ENCODE measurements around the gene ANKS4B.

Gene ANKS4B

GRCh38 chr16:21275529-21275928, 42.0 kb downstream of the ANKS4B start:
- no peak for TF ChIP-seq ZNF426 (tag by site-specific recombination; IDR thresholded peaks at IDR 0.05)
- TF ChIP-seq ZNF248 (tag by site-specific recombination; IDR thresholded peaks at IDR 0.05) = no peak
- no peak for TF ChIP-seq ZNF174 (tag by site-specific recombination; IDR thresholded peaks at IDR 0.05)
- no peak for TF ChIP-seq ZNF366 (tag by site-specific recombination; conservative IDR thresholded peaks at IDR 0.05)
- Histone ChIP-seq H3K27ac (ENCODE audit: extremely low read depth, low read depth, low read length) (no peak overlapping the region), H3K9me3 (ENCODE audit: control insufficient read depth, insufficient read depth, low read depth, low read length) (no peaks in the 10 kb centered on the region), H3K4me3 (ENCODE audit: low read depth, low read length) (no peak overlapping the region), H3K4me1 (ENCODE audit: control insufficient read depth, insufficient read depth, low read length) (no peaks in the 10 kb centered on the region), H3K36me3 (ENCODE audit: control insufficient read depth in 2 of 2, insufficient read depth in 1 of 2, low read length in 2 of 2) (no peaks in the 10 kb centered on the region)
- POLR2A ChIA-PET = interaction anchor here (1.0 kb wide), 1 partner anchor 10 kb away, joined by 3 read pairs; no protein-coding TSS in a partner anchor
- CTCF ChIA-PET = interaction anchor here (1.1 to 1.8 kb wide), 4 partner anchors 25 to 427 kb away, joined by 3 to 7 read pairs (median 4); no protein-coding TSS in a partner anchor

- no peaks in the 10 kb centered on the region for H3K4me1 ChIP-seq (ENCODE audit: control insufficient read depth, insufficient read depth, low read length)
- TF ChIP-seq ZBTB8A (tag by site-specific recombination; IDR thresholded peaks at IDR 0.05) (no peak), ZNF571 (tag by site-specific recombination; IDR thresholded peaks at IDR 0.05) (no peak), PBX3 (CRISPR knock-in tag; IDR thresholded peaks at IDR 0.05) (no peak), ZNF433 (tag by site-specific recombination; IDR thresholded peaks at IDR 0.05; ENCODE audit: low read depth) (no peak), ZNF449 (tag by site-specific recombination; IDR thresholded peaks at IDR 0.05) (no peak), ZNF610 (tag by site-specific recombination; IDR thresholded peaks at IDR 0.05; ENCODE audit: borderline replicate concordance) (no peak), ZNF843 (tag by site-specific recombination; IDR thresholded peaks at IDR 0.05) (no peak), ZNF239 (tag by site-specific recombination; IDR thresholded peaks at IDR 0.05) (no peak), ZNF2 (tag by site-specific recombination; IDR thresholded peaks at IDR 0.05) (no peak), ZNF707 (tag by site-specific recombination; IDR thresholded peaks at IDR 0.05) (no peak), SP2 (tag by site-specific recombination; IDR thresholded peaks at IDR 0.05) (no peak), OVOL3 (tag by site-specific recombination; IDR thresholded peaks at IDR 0.05) (no peak), ZSCAN16 (tag by site-specific recombination; IDR thresholded peaks at IDR 0.05) (no peak), YY2 (tag by site-specific recombination; IDR thresholded peaks at IDR 0.05) (no peak), ZSCAN23 (tag by site-specific recombination; IDR thresholded peaks at IDR 0.05) (no peak), ZBTB7A (tag by site-specific recombination; IDR thresholded peaks at IDR 0.05; ENCODE audit: low read depth) (no peak)
- TF ChIP-seq, protein P1, sequence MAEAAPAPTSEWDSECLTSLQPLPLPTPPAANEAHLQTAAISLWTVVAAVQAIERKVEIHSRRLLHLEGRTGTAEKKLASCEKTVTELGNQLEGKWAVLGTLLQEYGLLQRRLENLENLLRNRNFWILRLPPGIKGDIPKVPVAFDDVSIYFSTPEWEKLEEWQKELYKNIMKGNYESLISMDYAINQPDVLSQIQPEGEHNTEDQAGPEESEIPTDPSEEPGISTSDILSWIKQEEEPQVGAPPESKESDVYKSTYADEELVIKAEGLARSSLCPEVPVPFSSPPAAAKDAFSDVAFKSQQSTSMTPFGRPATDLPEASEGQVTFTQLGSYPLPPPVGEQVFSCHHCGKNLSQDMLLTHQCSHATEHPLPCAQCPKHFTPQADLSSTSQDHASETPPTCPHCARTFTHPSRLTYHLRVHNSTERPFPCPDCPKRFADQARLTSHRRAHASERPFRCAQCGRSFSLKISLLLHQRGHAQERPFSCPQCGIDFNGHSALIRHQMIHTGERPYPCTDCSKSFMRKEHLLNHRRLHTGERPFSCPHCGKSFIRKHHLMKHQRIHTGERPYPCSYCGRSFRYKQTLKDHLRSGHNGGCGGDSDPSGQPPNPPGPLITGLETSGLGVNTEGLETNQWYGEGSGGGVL (tag by site-specific recombination; IDR thresholded peaks at IDR 0.05) = no peak
- no peak overlapping the region for H3K4me3 ChIP-seq (ENCODE audit: low read depth, low read length)
- no peaks in the 10 kb centered on the region for H3K36me3 ChIP-seq (ENCODE audit: control insufficient read depth in 2 of 2, insufficient read depth in 1 of 2, low read length in 2 of 2)
- POLR2A ChIA-PET = interaction anchor here (1.0 kb wide), 1 partner anchor 10 kb away, joined by 3 read pairs; no protein-coding TSS in a partner anchor
- CTCF ChIA-PET = interaction anchor here (0.6 to 5.1 kb wide), 5 partner anchors 25 to 427 kb away, joined by 3 to 41 read pairs (median 4); no protein-coding TSS in a partner anchor
- no peaks in the 10 kb centered on the region for H3K9me3 ChIP-seq (ENCODE audit: control insufficient read depth, insufficient read depth, low read depth, low read length)
- no peak overlapping the region for H3K27ac ChIP-seq (ENCODE audit: extremely low read depth, low read depth, low read length)
Observed at GRCh38 chr16:21276090-21276489, 42.6 kb downstream of the ANKS4B start.

All from HEK293 (cell line).